Nephron (organoid): Measurements from ENCODE around the gene RACGAP1.

Source experiments
- H3K27ac Mint-ChIP-seq, 3 experiments: 2 replicates each; pipeline ENCODE4 v1.8.0; 2020; ENCODE audit warnings: mixed read lengths in 3 of 3, mild to moderate bottlenecking in 2 of 3, moderate library complexity in 1 of 3
- H3K27me3 Mint-ChIP-seq: 2 replicates; pipeline ENCODE4 v1.8.0; 2021; ENCODE audit warnings: low read depth, mild to moderate bottlenecking, moderate library complexity, mixed read lengths
- H3K36me3 Mint-ChIP-seq: 2 replicates; pipeline ENCODE4 v1.8.0; 2020; ENCODE audit warnings: low read depth, mixed read lengths
- H3K4me1 Mint-ChIP-seq: 2 replicates; pipeline ENCODE4 v1.8.0; 2020; ENCODE audit warnings: mixed read lengths
- H3K4me3 Mint-ChIP-seq, 3 experiments: 2 replicates each; pipeline ENCODE4 v1.8.0; 2020; ENCODE audit warnings: mild to moderate bottlenecking in 3 of 3, mixed read lengths in 3 of 3, moderate library complexity in 2 of 3
- H3K9me3 Mint-ChIP-seq: 2 replicates; pipeline ENCODE4 v1.8.0; 2020; ENCODE audit warnings: mixed read lengths
- TF ChIP-seq, protein P1 (sequence below), 3 experiments: fragments of 200-600 bp; sonication (generic); IDR thresholded peaks; one replicate each; pipeline ENCODE4 v1.5.0; 2021; ENCODE audit warnings: antibody characterized with exemption in 3 of 3; ENCODE audit not compliant: unreplicated experiment in 3 of 3

Gene RACGAP1

GRCh38 chr12:50022903-50023302 lies 2.4 kb downstream of the RACGAP1 start:
- H3K4me3 Mint-ChIP-seq, result peak overlapping the region in 2 of 3 experiments; percentile 95 to 98
- peak overlapping the region in 1 of 3 experiments; percentile 65 for H3K27ac Mint-ChIP-seq
- H3K4me1 Mint-ChIP-seq, result peaks cover 54% of the 10 kb centered on the region
- H3K27me3 Mint-ChIP-seq, result no peaks in the 10 kb centered on the region
- no peaks in the 10 kb centered on the region for H3K36me3 Mint-ChIP-seq
- H3K9me3 Mint-ChIP-seq, result no peaks in the 10 kb centered on the region
- TF ChIP-seq, protein P1, sequence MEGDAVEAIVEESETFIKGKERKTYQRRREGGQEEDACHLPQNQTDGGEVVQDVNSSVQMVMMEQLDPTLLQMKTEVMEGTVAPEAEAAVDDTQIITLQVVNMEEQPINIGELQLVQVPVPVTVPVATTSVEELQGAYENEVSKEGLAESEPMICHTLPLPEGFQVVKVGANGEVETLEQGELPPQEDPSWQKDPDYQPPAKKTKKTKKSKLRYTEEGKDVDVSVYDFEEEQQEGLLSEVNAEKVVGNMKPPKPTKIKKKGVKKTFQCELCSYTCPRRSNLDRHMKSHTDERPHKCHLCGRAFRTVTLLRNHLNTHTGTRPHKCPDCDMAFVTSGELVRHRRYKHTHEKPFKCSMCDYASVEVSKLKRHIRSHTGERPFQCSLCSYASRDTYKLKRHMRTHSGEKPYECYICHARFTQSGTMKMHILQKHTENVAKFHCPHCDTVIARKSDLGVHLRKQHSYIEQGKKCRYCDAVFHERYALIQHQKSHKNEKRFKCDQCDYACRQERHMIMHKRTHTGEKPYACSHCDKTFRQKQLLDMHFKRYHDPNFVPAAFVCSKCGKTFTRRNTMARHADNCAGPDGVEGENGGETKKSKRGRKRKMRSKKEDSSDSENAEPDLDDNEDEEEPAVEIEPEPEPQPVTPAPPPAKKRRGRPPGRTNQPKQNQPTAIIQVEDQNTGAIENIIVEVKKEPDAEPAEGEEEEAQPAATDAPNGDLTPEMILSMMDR (IDR thresholded peaks at IDR 0.05; ENCODE audit: unreplicated experiment in 3 of 3), result no peak

- H3K27ac Mint-ChIP-seq, result peak overlapping the region; percentile 32 to 34 (median 32)
- H3K27me3 Mint-ChIP-seq, result no peaks in the 10 kb centered on the region
- peaks cover 64% of the 10 kb centered on the region for H3K4me1 Mint-ChIP-seq
- peak overlapping the region in 2 of 3 experiments; percentile 3 to 8 for H3K4me3 Mint-ChIP-seq
- TF ChIP-seq, protein P1 (IDR thresholded peaks at IDR 0.05; ENCODE audit: unreplicated experiment in 3 of 3), result no peak
- H3K9me3 Mint-ChIP-seq, result no peaks in the 10 kb centered on the region
- H3K36me3 Mint-ChIP-seq, result peaks cover 4% of the 10 kb centered on the region
Measured at GRCh38 chr12:50021031-50021430, 4.3 kb downstream of the RACGAP1 start.

DNA sequence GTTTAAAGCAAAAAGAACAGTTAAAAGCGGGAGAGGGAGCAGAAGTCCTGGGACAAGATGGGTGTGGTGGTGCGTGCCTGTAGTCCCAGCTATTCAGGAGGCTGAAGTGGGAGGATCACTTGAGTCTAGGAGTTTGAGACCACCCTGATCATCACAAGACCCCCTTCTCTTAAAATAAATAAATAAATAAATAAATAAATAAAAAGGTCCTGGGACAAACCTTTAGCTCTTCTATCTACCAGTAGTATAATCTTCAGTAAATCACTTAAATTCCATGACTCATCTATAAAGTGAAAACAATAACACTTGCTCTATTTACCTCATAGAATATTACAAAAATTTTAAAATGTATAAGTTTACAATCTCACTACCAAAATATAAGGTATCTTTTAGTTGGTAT lies 5.8 kb downstream of the RACGAP1 start:
- Mint-ChIP-seq H3K4me1 (peaks cover 52% of the 10 kb centered on the region), H3K27me3 (no peaks in the 10 kb centered on the region), H3K9me3 (no peaks in the 10 kb centered on the region), H3K4me3 (no peak overlapping the region), H3K36me3 (peaks cover 4% of the 10 kb centered on the region), H3K27ac (peak overlapping the region in 2 of 3 experiments; percentile 71 to 85)
- TF ChIP-seq, protein P1 (IDR thresholded peaks at IDR 0.05; ENCODE audit: unreplicated experiment in 3 of 3), result no peak

DNA sequence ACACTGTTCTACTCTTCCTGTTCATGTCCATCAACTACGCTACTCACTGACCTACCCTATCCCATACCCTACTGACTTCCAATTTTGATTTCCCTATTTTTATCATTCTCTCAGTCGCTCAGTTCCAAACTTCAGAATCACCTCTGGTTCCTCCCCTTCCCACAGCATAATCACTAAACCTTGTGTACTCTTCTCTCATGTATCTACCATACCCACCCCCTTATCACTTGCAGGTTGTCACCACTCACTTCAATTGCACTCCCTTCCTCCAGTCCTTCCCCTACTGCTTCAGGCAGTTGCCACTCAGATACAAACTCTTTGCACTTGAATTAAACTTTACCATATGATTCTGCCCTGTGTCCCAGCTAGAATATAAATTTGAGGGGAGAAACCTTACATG lies 6.3 kb downstream of the RACGAP1 start:
- H3K36me3 Mint-ChIP-seq, result peaks cover 9% of the 10 kb centered on the region
- H3K4me1 Mint-ChIP-seq, result peaks cover 46% of the 10 kb centered on the region
- no peak overlapping the region for H3K4me3 Mint-ChIP-seq
- TF ChIP-seq, protein P1 (IDR thresholded peaks at IDR 0.05; ENCODE audit: unreplicated experiment in 3 of 3), result no peak
- H3K9me3 Mint-ChIP-seq, result no peaks in the 10 kb centered on the region
- H3K27me3 Mint-ChIP-seq, result no peaks in the 10 kb centered on the region
- peak overlapping the region; percentile 22 to 85 (median 71) for H3K27ac Mint-ChIP-seq

DNA sequence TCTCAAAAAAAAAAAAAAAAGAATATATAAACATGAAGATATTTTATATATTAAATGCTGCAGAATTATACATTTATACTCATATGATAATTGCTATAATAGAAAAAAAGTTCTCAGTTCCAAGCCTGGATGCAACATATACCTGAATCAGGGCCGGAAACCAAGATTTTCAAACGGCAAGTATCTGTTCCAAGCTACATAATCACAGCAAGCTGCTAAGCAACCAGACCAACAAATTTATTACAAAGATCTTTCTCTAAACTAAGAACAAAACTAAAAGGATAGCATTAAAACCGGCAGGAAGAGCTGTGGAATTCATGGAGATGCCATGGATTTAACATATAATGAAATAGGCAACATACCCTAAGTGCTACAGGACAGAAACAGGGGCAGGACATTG lies 7.1 kb downstream of the RACGAP1 start:
- Mint-ChIP-seq H3K9me3 (no peaks in the 10 kb centered on the region), H3K27me3 (no peaks in the 10 kb centered on the region), H3K27ac (peak overlapping the region; percentile 66 to 85 (median 71)), H3K36me3 (peaks cover 17% of the 10 kb centered on the region), H3K4me1 (peaks cover 46% of the 10 kb centered on the region), H3K4me3 (peak overlapping the region in 1 of 3 experiments; percentile 0)
- TF ChIP-seq, protein P1 (IDR thresholded peaks at IDR 0.05; ENCODE audit: unreplicated experiment in 3 of 3), result no peak

GRCh38 chr12:50017641-50018040 lies 7.7 kb downstream of the RACGAP1 start:
- TF ChIP-seq, protein P1 (IDR thresholded peaks at IDR 0.05; ENCODE audit: unreplicated experiment in 3 of 3), result no peak
- peak overlapping the region; percentile 72 to 91 (median 85) for H3K27ac Mint-ChIP-seq
- H3K27me3 Mint-ChIP-seq, result no peaks in the 10 kb centered on the region
- H3K9me3 Mint-ChIP-seq, result no peaks in the 10 kb centered on the region
- peaks cover 42% of the 10 kb centered on the region for H3K4me1 Mint-ChIP-seq
- H3K4me3 Mint-ChIP-seq, result no peak overlapping the region
- H3K36me3 Mint-ChIP-seq, result peaks cover 18% of the 10 kb centered on the region
